Adrenal gland (tissue), 12 donors: ENCODE data around the gene NFYC. TPM values are rescaled to one million over a fixed set of nuclear protein-coding genes. Genes with fewer than 3 reads are reported as not detected.

Experiments used
- DNase-seq, 7 donors: peaks; one replicate each; pipeline ENCODE4 v3.0.0-alpha.2; 2019 to 2020
- H3K27ac ChIP-seq, 5 donors: fragments of 200-600 bp; sonication (generic) in 4 of 5; 1 replicate in 3 of 5; 2 replicates in 2 of 5; pipeline versions ENCODE4 v1.5.1 to v1.8.0; 2016 to 2020; ENCODE audit warnings: mild to moderate bottlenecking in 1 of 5
- H3K27me3 ChIP-seq: fragments of 200-600 bp; 2 replicates; pipeline ENCODE4 v1.8.0; 2021
- H3K36me3 ChIP-seq, 2 donors: fragments of 200-600 bp; replicated peaks in 1 of 2; 1 replicate in 1 of 2; 2 replicates in 1 of 2; pipeline versions ENCODE4 v1.5.1 to v1.8.0; 2018 to 2022
- H3K4me1 ChIP-seq, 2 donors: fragments of 200-600 bp; replicated peaks in 1 of 2; 1 replicate in 1 of 2; 2 replicates in 1 of 2; pipeline versions ENCODE4 v1.5.1 to v1.8.0; 2018 to 2021
- H3K4me3 ChIP-seq, 4 donors: fragments of 200-600 bp; sonication (generic) in 3 of 4; one replicate each; pipeline ENCODE4 v1.5.1; 2016 to 2018
- H3K9me3 ChIP-seq, 3 donors: fragments of 200-600 bp; sonication (generic) in 1 of 3; replicated peaks in 1 of 3; 1 replicate in 2 of 3; 2 replicates in 1 of 3; pipeline versions ENCODE4 v1.5.1 to v1.8.0; 2016 to 2021
- CTCF ChIP-seq, 6 experiments: fragments of 450-650 bp in 4 of 6; fragments of 200-600 bp in 2 of 6; sonication (generic) in 1 of 6; IDR thresholded peaks; 1 replicate in 5 of 6; 2 replicates in 1 of 6; pipeline versions ENCODE4 v1.5.1 to v1.8.0; 2016 to 2021; ENCODE audit warnings: antibody characterized with exemption in 6 of 6, mild to moderate bottlenecking in 2 of 6, moderate library complexity in 1 of 6
- POLR2A ChIP-seq, 2 donors: fragments of 450-650 bp; IDR thresholded peaks; one replicate each; pipeline ENCODE4 v1.6.1; 2017; ENCODE audit warnings: antibody characterized with exemption in 2 of 2, mild to moderate bottlenecking in 2 of 2, moderate library complexity in 1 of 2
- WGBS, 4 donors: extraction: QIAGEN DNeasy Blood & Tissue Kit in 2 of 4; methylation state at CpG; one replicate each; pipeline versions ENCODE4 v1.1.5 to v1.1.7; 2013 to 2017; 5-methylcytosine and 5-hydroxymethylcytosine counted together
- intact Hi-C, 2 donors: fragments of 100-400 bp; cut with DNase I; formaldehyde crosslinking; loops; one replicate each; pipeline versions ENCODE4 v1.14.1 to v1.15.0; 2022 to 2023
- polyA plus RNA-seq, 3 donors: library from polyadenylated mRNA; stranded (reverse); fragments of 200-250 nt in 2 of 3; fragments of 350-450 nt in 1 of 3; fragmentation: Illumina TruSeq in 1 of 3; extraction: RNeasy Lipid Tissue Mini Kit (QIAGEN cat#74804) in 1 of 3; gene quantifications; one replicate each; pipeline ENCODE4 v1.2.3, GENCODE V29; 2013 to 2014
- total RNA-seq, 9 donors: library from RNA; depleted of rRNA in 4 of 9; stranded (reverse); fragments of >200 nt in 4 of 9; fragments of 120-200 nt in 1 of 9; fragmentation: NEBNext Ultra II Directional in 1 of 9; extraction: Animal tissue kit (Norgen Biotek cat#: 25700) in 1 of 9; gene quantifications; one replicate each; pipeline versions ENCODE4 v1.1.0 to v1.2.4, GENCODE V29; 2013 to 2023
- donor health status: healthy with polysubstance abuse.
- donor health status: Bipolar disorder and iron deficiency.
- donor health status: DM: yes; HTN: yes; CAD: no.
- donor health status: DM: no; HTN: no; CAD: no.
- donor health status: DM: no; HTN: no; CAD: no.
- donor health status: DM: yes; HTN: yes; CAD: no.

NFYC gene
- total and polyA plus RNA-seq, 12 donors, result 35.9 to 73.8 (median 51.2) TPM

- H3K4me3 ChIP-seq, result no peak overlapping the region
- TF ChIP-seq POLR2A (IDR thresholded peaks at IDR 0.05) (no peak), CTCF (IDR thresholded peaks at IDR 0.05) (no peak)
- H3K27me3 ChIP-seq, result no peaks in the 10 kb centered on the region
- peaks cover 0 to 82% of the 10 kb centered on the region in 2 donors for H3K36me3 ChIP-seq
- intact Hi-C loops, result loop anchor here in 1 of 2 donors (10.0 kb wide), 1 partner anchor 136 kb away; no protein-coding TSS in a partner anchor
- no peaks in the 10 kb centered on the region for H3K4me1 ChIP-seq
- WGBS, 4 donors, result 51 to 58% (median 55%) methylated on average over 4 of the region's 4 CpGs
- H3K27ac ChIP-seq, result peak overlapping the region in 1 of 5 donors; percentile 28
- H3K9me3 ChIP-seq, result no peaks in the 10 kb centered on the region
- DNase-seq, result peak in 4 of 7 donors; percentile 30 to 58 (median 46)
Measured at GRCh38 chr1:40760984-40761383, 69.5 kb downstream of the NFYC start.

GRCh38 chr1:40762144-40762923 is 70.8 kb downstream of the NFYC start:
- TF ChIP-seq POLR2A (IDR thresholded peaks at IDR 0.05), result no peak
- TF ChIP-seq CTCF (IDR thresholded peaks at IDR 0.05), result no peak
- 88 to 92% (median 90%) methylated on average over 7 of the region's 7 CpGs for WGBS, 4 donors
- intact Hi-C loops, result loop anchor here in 1 of 2 donors (10.0 kb wide), 1 partner anchor 138 kb away; no protein-coding TSS in a partner anchor

GRCh38 chr1:40763742-40764532 is 72.4 kb downstream of the NFYC start:
- intact Hi-C loops, result loop anchor here in 1 of 2 donors (10.0 kb wide), 1 partner anchor 139 kb away; no protein-coding TSS in a partner anchor
- TF ChIP-seq POLR2A (IDR thresholded peaks at IDR 0.05), result no peak
- no peak for TF ChIP-seq CTCF (IDR thresholded peaks at IDR 0.05)
- Histone ChIP-seq H3K27me3 (no peaks in the 10 kb centered on the region), H3K36me3 (peaks cover 0 to 87% of the 10 kb centered on the region in 2 donors), H3K27ac (no peak overlapping the region), H3K9me3 (no peaks in the 10 kb centered on the region), H3K4me1 (peaks cover 0 to 5% of the 10 kb centered on the region in 2 donors), H3K4me3 (no peak overlapping the region)
- WGBS, 4 donors, result 83 to 90% (median 87%) methylated on average over 9 of the region's 9 CpGs
- no peak for DNase-seq

More at GRCh38 chr1:40762144-40762923, 70.8 kb downstream of the NFYC start:
- Histone ChIP-seq H3K4me3 (no peak overlapping the region), H3K9me3 (no peaks in the 10 kb centered on the region), H3K27me3 (no peaks in the 10 kb centered on the region), H3K4me1 (no peaks in the 10 kb centered on the region), H3K27ac (no peak overlapping the region), H3K36me3 (peaks cover 0 to 88% of the 10 kb centered on the region in 2 donors)
- DNase-seq, result no peak

- intact Hi-C loops, result loop anchor here in 1 of 2 donors (10.0 kb wide), 1 partner anchor 140 kb away; no protein-coding TSS in a partner anchor
- H3K36me3 ChIP-seq, result peaks cover 0 to 87% of the 10 kb centered on the region in 2 donors
Measured at GRCh38 chr1:40764981-40765380, 73.5 kb downstream of the NFYC start.

More at GRCh38 chr1:40764981-40765380, 73.5 kb downstream of the NFYC start:
- Histone ChIP-seq H3K27ac (no peak overlapping the region), H3K27me3 (no peaks in the 10 kb centered on the region), H3K4me3 (no peak overlapping the region), H3K4me1 (peaks cover 0 to 5% of the 10 kb centered on the region in 2 donors), H3K9me3 (no peaks in the 10 kb centered on the region)
- TF ChIP-seq POLR2A (IDR thresholded peaks at IDR 0.05), result no peak
- no peak for TF ChIP-seq CTCF (IDR thresholded peaks at IDR 0.05)
- DNase-seq, result no peak
- 72 to 89% (median 82%) methylated on average over 2 of the region's 2 CpGs for WGBS, 4 donors
